Neural progenitor cell (in vitro differentiated cells): ENCODE results near the gene UNC80. TPM values are rescaled to one million over a fixed set of nuclear protein-coding genes. Genes with fewer than 3 reads are reported as not detected.

Experiments used
- DNase-seq: peaks from one replicate; pipeline ENCODE4 v3.0.0-alpha.2; 2016; ENCODE audit warnings: low spot score
- H2AFZ ChIP-seq: fragments of 200-600 bp; sonication (generic); replicated peaks from 2 replicates; pipeline ENCODE4 v1.6.1; 2016; ENCODE audit warnings: antibody characterized with exemption
- H3F3A ChIP-seq: fragments of 200-600 bp; sonication (generic); 2 replicates; pipeline ENCODE4 v1.6.1; 2016; ENCODE audit warnings: antibody characterized with exemption, low read depth
- H3K27ac ChIP-seq: fragments of 200-600 bp; sonication (generic); 2 replicates; pipeline ENCODE4 v1.5.1; 2016; ENCODE audit warnings: mild to moderate bottlenecking
- H3K27me3 ChIP-seq: fragments of 200-600 bp; sonication (generic); 2 replicates; pipeline ENCODE4 v1.6.1; 2016; ENCODE audit warnings: mild to moderate bottlenecking, moderate library complexity
- H3K36me3 ChIP-seq: fragments of 200-600 bp; sonication (generic); 2 replicates; pipeline ENCODE4 v1.5.1; 2016
- H3K4me1 ChIP-seq: fragments of 200-600 bp; sonication (generic); 2 replicates; pipeline ENCODE4 v1.6.1; 2016; ENCODE audit warnings: mixed run types
- H3K4me2 ChIP-seq: fragments of 200-600 bp; sonication (generic); 2 replicates; pipeline ENCODE4 v1.6.1; 2016
- H3K4me3 ChIP-seq: fragments of 200-600 bp; sonication (generic); 2 replicates; pipeline ENCODE4 v1.5.1; 2016
- H3K79me2 ChIP-seq: fragments of 200-600 bp; sonication (generic); 2 replicates; pipeline ENCODE4 v1.6.1; 2016; ENCODE audit warnings: low read depth
- H3K9ac ChIP-seq: fragments of 200-600 bp; sonication (generic); 2 replicates; pipeline ENCODE4 v1.6.1; 2016
- H3K9me3 ChIP-seq: fragments of 200-600 bp; sonication (generic); 2 replicates; pipeline ENCODE4 v1.5.1; 2016; ENCODE audit warnings: low read depth
- H4K20me1 ChIP-seq: fragments of 200-600 bp; sonication (generic); 2 replicates; pipeline ENCODE4 v1.6.1; 2016; ENCODE audit warnings: low read depth
- H3K27ac Mint-ChIP-seq: 3 replicates; pipeline ENCODE4 v1.8.0; 2021; ENCODE audit warnings: mixed read lengths
- H3K27me3 Mint-ChIP-seq: 2 replicates; pipeline ENCODE4 v1.8.0; 2022; ENCODE audit warnings: low read depth, mild to moderate bottlenecking, inconsistent platforms, moderate library complexity, mixed read lengths; ENCODE audit not compliant: insufficient read depth
- H3K36me3 Mint-ChIP-seq: 3 replicates; pipeline ENCODE4 v1.8.0; 2021; ENCODE audit warnings: mixed read lengths
- H3K4me1 Mint-ChIP-seq: 3 replicates; pipeline ENCODE4 v1.8.0; 2021; ENCODE audit warnings: mixed read lengths
- H3K4me3 Mint-ChIP-seq: 3 replicates; pipeline ENCODE4 v1.8.0; 2021; ENCODE audit warnings: mild to moderate bottlenecking, moderate library complexity, mixed read lengths
- H3K9me3 Mint-ChIP-seq: 3 replicates; pipeline ENCODE4 v1.8.0; 2020; ENCODE audit warnings: mixed read lengths
- EZH2 ChIP-seq: fragments of 200-600 bp; sonication (generic); IDR thresholded peaks from 2 replicates; pipeline ENCODE4 v1.6.1; 2017; ENCODE audit warnings: antibody characterized with exemption, mild to moderate bottlenecking, moderate library complexity
- EZH2phosphoT487 ChIP-seq: fragments of 200-600 bp; sonication (generic); IDR thresholded peaks from 2 replicates; pipeline ENCODE4 v1.6.1; 2017; ENCODE audit warnings: antibody characterized with exemption
- total RNA-seq: library from RNA; depleted of rRNA; stranded (reverse); fragments of >200 nt; gene quantifications from 2 replicates; pipeline ENCODE4 v1.2.3, GENCODE V29; 2015; ENCODE audit warnings: low replicate concordance
- TF ChIP-seq, protein P1 (sequence below): fragments of 200-600 bp; sonication (generic); IDR thresholded peaks from 2 replicates; pipeline ENCODE4 v1.5.1; 2017; ENCODE audit warnings: antibody characterized with exemption, mild to moderate bottlenecking

Gene UNC80
- total RNA-seq, 1 donor from 2014 or later = 1.9 TPM

DNA sequence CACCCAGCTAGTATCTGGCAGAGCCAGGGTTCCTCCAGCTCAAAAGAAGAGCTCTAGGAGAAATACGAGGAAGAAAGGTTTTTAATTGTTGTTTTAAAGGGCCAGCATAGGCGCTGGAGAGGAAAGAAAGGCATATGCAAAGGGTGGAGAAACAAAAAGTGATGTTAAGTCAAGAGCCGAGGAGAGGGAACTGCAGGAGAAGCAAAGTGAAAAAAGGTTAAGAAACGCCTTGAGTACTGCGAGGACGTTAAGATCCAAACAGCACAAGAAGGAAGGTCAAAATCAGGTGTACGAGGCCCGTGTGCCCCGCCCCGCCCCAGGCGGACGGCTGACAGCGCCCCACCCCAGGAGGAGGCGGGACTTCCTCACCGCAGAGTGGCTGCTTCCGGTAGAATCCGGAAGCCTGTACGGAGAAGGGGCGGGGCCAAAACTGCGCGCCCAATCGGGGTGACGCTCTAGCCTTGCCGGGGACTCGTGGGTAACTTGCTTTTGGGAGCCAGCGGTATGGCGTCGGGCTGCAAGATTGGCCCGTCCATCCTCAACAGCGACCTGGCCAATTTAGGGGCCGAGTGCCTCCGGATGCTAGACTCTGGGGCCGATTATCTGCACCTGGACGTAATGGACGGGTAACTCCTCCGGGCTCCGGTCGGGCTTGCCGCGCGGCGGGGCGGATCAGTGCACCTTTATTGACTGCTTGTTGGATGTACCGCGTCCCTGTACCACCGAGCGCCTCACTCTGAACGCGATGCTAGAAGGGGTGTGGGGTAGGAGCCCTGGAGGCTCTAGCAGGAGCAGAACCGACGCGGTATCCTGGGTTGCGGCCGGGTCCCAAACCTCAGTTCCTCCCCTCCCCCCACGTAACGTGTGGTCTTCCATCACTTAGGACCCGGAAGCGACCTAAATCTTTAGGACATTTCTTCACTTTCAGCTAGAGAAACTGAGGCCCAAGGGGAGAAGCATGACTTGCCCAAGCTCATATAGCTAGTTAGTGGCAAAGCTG lies 230.8 kb downstream of the UNC80 start, which contains the start of gene RPE:
Gene RPE, plus strand, starts transcription at position 481 of the 1,000 bp plus-strand sequence. Its CDS starts 24 bp downstream, at position 505.
- Histone ChIP-seq H3K36me3 (no peaks in the 10 kb centered on the region), H3K79me2 (peaks cover 50% of the 10 kb centered on the region), H4K20me1 (peaks cover 40% of the 10 kb centered on the region), H3K4me1 (peaks cover 14% of the 10 kb centered on the region), H3F3A (no peaks in the 10 kb centered on the region), H3K9me3 (no peaks in the 10 kb centered on the region), H3K4me3 (peak within 1 kb of the TSS; percentile 79), H3K27ac (no peak within 1 kb of the TSS), H3K9ac (peak within 1 kb of the TSS; percentile 76), H3K4me2 (peak within 1 kb of the TSS; percentile 90), H3K27me3 (no peaks in the 10 kb centered on the region), H2AFZ (peak within 1 kb of the TSS; percentile 69)
- H3K36me3 Mint-ChIP-seq = no peaks in the 10 kb centered on the region
- peaks cover 5% of the 10 kb centered on the region for H3K27me3 Mint-ChIP-seq
- DNase-seq = peak; percentile 97
- H3K4me3 Mint-ChIP-seq = peak within 1 kb of the TSS; percentile 94
- H3K27ac Mint-ChIP-seq = peak within 1 kb of the TSS; percentile 77
- TF ChIP-seq, protein P1, sequence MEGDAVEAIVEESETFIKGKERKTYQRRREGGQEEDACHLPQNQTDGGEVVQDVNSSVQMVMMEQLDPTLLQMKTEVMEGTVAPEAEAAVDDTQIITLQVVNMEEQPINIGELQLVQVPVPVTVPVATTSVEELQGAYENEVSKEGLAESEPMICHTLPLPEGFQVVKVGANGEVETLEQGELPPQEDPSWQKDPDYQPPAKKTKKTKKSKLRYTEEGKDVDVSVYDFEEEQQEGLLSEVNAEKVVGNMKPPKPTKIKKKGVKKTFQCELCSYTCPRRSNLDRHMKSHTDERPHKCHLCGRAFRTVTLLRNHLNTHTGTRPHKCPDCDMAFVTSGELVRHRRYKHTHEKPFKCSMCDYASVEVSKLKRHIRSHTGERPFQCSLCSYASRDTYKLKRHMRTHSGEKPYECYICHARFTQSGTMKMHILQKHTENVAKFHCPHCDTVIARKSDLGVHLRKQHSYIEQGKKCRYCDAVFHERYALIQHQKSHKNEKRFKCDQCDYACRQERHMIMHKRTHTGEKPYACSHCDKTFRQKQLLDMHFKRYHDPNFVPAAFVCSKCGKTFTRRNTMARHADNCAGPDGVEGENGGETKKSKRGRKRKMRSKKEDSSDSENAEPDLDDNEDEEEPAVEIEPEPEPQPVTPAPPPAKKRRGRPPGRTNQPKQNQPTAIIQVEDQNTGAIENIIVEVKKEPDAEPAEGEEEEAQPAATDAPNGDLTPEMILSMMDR = no peak
- TF ChIP-seq EZH2 = no peak
- no peak for TF ChIP-seq EZH2phosphoT487
- peaks cover 2% of the 10 kb centered on the region for H3K9me3 Mint-ChIP-seq
- peaks cover 20% of the 10 kb centered on the region for H3K4me1 Mint-ChIP-seq

DNA sequence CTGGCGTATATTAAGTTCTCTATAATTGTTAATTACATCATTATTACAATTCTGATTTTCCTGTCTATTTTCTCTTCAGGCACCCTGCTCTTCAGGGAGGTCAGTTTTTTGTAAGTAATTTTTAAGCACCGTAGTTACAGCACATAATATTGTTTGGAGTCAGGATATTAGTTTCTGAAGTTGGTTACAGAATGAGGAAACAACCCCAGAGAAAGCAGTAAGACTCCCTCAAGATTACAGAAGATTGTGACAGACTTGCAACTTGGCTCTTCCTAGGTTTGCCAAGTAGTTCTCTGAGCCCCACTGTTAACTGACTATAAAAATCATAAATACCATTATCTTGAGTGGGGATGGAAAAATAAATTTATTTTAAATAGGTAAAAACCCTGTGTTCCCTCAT lies 231.7 kb downstream of the UNC80 start:
- Histone ChIP-seq H3K4me2 (peak overlapping the region; percentile 90), H3K79me2 (peaks cover 59% of the 10 kb centered on the region), H3K9ac (peak overlapping the region; percentile 76), H3K4me1 (peaks cover 14% of the 10 kb centered on the region), H3F3A (no peaks in the 10 kb centered on the region), H4K20me1 (peaks cover 46% of the 10 kb centered on the region), H3K9me3 (no peaks in the 10 kb centered on the region), H2AFZ (no peak overlapping the region), H3K4me3 (peak overlapping the region; percentile 79), H3K27me3 (no peaks in the 10 kb centered on the region), H3K27ac (no peak overlapping the region), H3K36me3 (no peaks in the 10 kb centered on the region)
- H3K4me1 Mint-ChIP-seq = peaks cover 20% of the 10 kb centered on the region
- TF ChIP-seq, protein P1 = no peak
- no peak for TF ChIP-seq EZH2phosphoT487
- TF ChIP-seq EZH2 = no peak
- H3K9me3 Mint-ChIP-seq = peaks cover 2% of the 10 kb centered on the region
- H3K4me3 Mint-ChIP-seq = peak overlapping the region; percentile 94
- DNase-seq = no peak
- H3K27ac Mint-ChIP-seq = no peak overlapping the region
- H3K27me3 Mint-ChIP-seq = peaks cover 5% of the 10 kb centered on the region
- H3K36me3 Mint-ChIP-seq = no peaks in the 10 kb centered on the region

DNA sequence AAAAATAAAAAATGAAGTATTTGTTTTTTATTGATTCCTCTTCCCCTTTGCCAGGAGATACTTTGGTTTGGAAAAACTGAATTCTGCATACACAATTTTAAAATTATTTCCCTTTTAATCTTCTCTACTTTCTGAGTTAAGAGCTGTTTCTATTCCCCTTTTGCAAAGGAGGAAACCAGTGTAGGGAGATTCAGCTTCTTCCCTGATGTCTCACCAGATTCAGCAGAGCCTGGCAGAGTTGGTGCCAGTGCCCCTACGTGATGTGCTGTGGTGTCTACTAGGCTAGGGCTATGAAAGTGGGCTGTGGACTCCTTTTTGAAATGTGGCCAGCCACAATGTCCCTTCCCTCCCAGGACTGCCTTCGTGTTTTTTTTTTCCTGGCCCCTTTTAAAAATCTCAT lies 233.2 kb downstream of the UNC80 start:
- no peaks in the 10 kb centered on the region for H3K36me3 ChIP-seq
- no peak overlapping the region for H3K4me2 ChIP-seq
- no peaks in the 10 kb centered on the region for H3K27me3 ChIP-seq
- H3K4me1 ChIP-seq = peaks cover 14% of the 10 kb centered on the region
- H3K27ac ChIP-seq = no peak overlapping the region
- H4K20me1 ChIP-seq = peaks cover 60% of the 10 kb centered on the region
- no peaks in the 10 kb centered on the region for H3F3A ChIP-seq
- H3K9me3 Mint-ChIP-seq = peaks cover 2% of the 10 kb centered on the region
- H3K27ac Mint-ChIP-seq = no peak overlapping the region
- H3K27me3 Mint-ChIP-seq = peaks cover 5% of the 10 kb centered on the region
- H3K9ac ChIP-seq = no peak overlapping the region
- H3K9me3 ChIP-seq = no peaks in the 10 kb centered on the region
- peaks cover 20% of the 10 kb centered on the region for H3K4me1 Mint-ChIP-seq
- H2AFZ ChIP-seq = no peak overlapping the region
- H3K4me3 ChIP-seq = no peak overlapping the region
- peaks cover 75% of the 10 kb centered on the region for H3K79me2 ChIP-seq
- TF ChIP-seq, protein P1 = no peak
- no peak for TF ChIP-seq EZH2phosphoT487
- TF ChIP-seq EZH2 = no peak
- DNase-seq = no peak
- no peak overlapping the region for H3K4me3 Mint-ChIP-seq
- peaks cover 2% of the 10 kb centered on the region for H3K36me3 Mint-ChIP-seq
